Stimulated activated naive CD4-positive, alpha-beta T cell treated with Interleukin-2 at 50 U/mL for 16 hours (primary cell): ENCODE measurements around the gene TMSB4X.
"Not testable (repeated sequence)": the region's sequence is repeated elsewhere in the genome, so short reads cannot be mapped to it uniquely, and the experiment has no call there.

ENCODE experiments used
- DNase-seq: peaks from one replicate; lab custom pipeline; 2025; lab: John Stamatoyannopoulos, UW

The TMSB4X gene

DNA sequence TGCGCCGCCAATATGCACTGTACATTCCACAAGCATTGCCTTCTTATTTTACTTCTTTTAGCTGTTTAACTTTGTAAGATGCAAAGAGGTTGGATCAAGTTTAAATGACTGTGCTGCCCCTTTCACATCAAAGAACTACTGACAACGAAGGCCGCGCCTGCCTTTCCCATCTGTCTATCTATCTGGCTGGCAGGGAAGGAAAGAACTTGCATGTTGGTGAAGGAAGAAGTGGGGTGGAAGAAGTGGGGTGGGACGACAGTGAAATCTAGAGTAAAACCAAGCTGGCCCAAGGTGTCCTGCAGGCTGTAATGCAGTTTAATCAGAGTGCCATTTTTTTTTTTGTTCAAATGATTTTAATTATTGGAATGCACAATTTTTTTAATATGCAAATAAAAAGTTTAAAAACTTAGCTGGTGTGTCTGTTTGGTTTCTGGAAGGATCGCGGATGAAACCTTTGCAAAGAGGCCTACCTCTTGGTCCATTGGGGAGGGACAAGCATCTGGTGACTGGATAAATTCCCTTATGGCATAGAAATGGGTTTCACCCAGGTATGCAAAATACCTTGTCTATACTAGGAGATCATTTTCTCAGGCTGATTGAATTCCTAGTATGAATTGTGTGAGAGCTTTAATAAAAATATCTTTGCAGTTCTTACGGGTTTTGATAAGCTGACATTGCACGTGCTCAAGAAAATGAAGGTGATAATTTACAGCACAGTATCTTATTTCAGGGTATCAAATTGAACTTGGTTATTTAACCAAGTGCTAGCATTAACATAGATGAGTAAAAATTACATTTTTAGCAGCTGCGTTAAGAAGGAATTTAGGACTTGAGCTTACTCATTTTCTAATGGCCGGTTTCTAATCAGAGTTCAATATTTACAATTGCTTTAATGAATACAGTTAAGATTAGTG lies 2.2 kb downstream of the TMSB4X start:
- DNase-seq = not testable (repeated sequence)

DNA sequence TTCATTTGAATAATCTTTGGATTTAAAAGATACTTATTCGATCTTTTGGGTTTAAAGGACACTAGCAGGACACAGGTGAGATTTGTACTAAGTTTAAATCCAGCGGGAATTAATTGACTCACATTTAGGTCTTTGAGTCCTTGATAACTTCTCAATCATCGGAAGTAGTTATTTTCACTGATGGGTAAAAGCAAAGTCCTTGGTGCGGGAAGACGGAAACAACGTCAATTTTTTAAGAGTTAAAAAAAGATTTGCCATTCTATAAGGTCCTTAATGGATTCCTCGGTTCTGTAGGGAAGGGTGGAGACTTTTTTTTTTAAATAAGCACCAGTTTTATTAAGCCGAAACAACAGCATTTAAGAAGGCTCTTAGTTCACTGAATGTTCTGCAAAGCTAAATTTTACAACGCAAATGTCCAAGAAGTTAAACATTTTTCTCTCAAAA lies 2.9 kb downstream of the TMSB4X start:
- no peak for DNase-seq

DNA sequence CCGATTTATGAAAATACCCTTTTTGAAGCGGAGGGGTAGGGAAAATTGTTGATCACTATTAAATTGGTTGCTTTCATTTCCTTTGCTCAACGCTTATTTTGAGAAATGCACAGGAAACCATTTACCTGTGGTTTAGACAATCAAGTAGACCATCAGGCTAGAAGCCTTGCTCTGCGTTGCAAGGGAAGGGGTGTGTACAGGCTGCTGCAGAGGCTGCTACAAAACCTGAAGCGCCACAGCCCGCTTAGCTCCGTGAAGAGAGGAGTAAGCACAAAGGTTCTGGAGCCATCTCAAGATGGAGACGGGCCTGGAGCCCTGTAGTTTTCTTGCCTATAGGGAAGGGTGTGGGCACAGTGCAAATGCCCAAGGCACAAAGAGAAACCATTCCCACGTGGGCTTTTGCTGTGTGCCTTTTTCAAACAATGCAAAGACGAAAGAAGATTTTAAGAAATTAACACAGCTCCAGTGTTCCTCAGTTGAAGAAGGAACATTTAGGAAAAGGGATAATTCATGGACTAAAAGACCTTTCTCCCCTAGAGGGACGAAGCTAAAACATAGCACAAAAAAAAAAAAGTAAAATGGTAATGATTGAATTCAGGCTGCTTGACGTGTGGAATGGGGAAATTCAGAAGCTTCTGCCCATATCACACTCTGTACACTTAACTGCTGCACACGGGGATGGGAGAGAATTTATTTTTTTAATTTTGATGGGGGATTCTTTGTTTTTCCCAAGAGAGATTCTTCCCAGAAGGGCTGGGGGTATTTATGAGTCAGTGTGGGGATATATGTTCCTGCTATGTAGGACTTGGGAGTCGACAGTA lies 3.5 kb downstream of the TMSB4X start:
- peak; percentile 56 for DNase-seq

DNA sequence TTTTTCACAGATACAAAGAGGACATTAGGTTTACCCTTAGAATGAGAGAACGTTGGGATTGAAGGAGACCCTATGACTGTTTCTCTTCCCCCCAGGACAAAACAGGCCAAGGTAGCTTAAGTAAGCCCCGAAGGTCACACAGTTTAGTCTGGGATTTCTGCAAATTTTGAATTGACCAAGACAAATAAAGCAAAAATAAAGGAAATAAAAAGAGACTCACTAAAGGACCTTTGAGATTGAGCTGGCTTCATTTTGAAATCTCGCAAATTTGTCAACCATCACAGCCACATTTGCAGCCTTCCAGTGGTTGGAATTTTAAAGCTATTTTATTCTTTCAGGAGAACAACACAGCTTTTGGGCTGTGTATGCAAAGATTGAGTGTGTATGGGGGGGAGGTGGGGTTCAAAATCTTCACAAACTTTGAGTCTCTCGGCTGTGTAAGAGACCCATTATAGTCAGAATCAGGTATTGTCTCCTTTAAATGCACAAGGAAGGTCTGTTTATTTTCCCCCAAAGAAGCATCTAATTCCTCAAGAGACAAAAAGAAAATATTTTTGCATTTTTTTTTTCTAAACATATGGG lies 4.2 kb downstream of the TMSB4X start:
- DNase-seq = no peak

DNA sequence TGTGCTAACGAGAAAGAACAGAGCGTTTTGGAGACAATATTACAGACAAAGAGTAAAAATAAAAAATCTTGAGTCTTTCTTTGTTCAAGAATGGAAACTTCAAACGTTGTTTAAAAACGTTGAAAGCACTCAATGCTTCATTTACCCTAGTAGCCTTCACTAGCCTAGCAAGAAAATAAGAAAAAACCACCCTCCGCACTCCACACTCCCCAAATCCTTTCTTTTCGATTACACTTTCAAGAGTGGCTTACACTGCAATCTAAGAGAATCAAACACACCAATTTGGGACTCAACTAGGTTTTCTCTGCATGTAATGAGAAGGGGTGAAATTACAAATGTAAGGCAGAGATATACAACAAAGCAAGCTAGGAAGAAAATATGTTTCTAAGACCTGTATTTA lies 4.7 kb downstream of the TMSB4X start:
- no peak for DNase-seq

DNA sequence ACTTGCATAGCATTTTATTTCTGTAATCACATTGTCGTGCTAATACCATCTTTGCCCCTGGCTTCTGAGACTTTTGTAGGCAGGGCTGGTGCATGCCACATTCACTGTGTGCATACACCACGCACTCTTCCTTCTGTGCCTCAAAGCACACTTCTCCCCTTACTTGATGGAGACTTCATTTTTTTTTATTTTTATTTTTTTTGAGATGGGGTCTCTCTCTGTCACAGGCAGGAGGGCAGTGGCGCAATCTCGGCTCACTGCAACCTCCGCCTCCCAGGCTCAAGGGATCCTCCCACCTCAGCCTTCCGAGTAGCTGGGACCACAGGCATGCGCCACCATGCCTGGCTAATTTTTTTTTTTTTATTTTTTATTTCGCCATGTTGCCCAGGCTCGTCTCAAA lies 5.1 kb downstream of the TMSB4X start:
- not testable (repeated sequence) for DNase-seq

DNA sequence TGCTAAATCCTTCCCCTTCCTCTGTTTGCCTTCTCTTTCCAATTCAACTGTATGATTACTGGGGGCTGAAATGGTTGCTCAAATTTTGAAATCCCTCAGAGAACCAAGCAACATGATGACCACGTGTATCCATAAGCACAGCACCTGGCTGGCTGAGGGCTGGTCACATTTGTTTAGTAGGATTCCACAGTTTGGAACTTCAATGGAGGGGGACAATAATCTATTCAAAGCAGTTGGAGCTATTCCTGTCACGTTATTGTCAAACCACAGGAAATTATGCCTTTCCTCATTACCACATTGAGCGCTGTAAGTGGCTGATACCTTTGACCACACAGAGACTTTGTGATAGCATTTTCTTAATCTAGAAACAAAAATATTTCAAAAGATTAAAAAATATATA lies 7.0 kb downstream of the TMSB4X start:
- DNase-seq = no peak

DNA sequence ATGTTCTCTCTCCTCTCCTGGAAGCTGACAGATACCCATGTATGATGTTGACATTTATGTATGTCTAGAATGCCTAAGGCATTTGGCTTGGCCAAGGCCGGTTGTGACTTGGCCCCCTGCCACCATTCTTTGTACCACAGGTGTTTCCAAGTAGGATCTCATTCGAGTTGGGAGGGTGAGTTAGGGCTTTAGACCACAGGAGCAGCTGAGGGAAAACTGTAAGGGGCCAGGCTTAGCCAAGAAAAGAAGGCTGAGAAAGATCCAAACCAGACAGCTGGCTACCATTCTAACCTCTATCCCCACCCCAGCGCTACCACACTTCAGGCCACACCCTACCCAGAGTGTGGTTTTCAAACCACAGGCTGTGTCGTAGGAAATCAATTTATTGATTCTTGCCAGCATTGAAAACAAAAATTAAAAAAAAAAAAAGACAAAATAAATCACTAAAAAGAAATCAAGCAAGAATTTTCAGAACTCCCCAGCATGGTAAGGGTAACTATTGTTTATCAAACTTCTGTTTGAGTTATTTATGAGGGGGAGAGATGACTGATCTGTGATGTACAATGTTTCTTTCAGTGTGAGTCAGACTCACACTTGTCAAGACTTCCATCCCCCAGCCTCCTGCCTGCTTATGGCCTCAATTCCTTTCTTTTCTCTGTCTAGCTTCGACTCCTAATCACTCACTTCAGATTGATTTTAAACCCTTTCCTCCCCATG lies 9.9 kb downstream of the TMSB4X start:
- peak; percentile 16 for DNase-seq

DNA sequence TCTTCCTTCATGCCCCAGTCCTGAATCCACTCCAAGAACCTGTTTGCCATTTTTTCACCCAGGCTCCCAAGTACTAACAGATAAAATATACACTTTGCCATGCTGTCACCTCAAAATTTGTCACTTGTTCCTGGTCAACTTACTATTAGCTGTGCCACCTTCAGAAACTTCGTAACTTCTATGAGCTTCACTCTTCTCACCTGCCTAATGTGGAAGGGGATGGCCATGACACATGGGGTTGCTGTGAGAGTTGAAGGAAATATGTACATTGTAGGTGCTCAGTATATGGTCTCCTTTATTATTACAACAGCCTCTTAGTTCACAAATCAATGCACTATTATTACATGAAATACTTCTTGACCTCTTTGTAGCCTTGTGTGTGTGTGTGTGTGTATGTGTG lies 10.4 kb downstream of the TMSB4X start:
- no peak for DNase-seq

DNA sequence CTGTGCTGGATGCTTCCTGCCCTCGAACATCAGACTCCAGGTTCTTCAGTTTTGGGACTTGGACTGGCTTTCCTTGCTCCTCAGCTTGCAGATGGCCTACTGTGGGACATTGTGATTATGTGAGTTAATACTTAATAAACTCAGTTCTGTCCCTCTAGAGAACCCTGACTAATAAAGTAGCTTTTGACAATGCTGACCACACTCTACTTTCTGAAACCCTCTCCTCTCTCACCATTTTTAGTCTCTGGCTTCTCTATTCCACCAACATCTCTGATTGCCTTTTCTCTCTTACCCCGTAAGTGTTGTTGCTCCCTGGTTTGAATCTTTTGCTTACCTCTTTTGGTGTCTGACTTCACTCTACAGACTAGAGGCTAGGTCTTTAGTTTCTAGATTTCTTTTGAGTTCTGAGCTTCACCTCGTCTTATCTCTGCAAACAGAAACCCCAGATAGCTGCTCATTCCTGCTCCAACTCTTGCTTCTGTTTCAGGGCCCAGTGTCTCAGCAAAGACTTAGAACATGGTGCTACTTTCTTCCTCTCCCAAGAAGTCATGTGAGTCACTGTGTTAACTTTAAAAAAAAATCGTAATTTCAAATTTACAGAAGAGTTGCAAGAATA lies 11.4 kb downstream of the TMSB4X start:
- DNase-seq = no peak

DNA sequence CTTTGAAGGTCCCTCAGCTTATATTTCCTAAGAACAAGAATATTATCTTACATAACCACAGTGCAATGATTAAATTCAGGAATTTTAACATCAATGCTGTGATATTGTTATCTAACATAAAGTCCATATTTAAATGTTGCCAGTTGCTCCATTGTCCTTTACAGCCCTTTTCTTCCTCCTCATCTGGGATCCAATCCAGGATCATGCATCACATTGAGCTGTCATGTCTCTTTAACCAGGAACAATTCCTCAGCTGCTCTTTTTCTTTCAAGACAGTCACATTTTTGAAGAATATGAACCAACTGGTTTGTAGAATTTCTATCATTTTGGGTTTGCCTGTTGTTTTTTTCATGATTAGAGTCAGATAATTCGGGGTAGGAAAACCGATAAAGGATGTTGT lies 12.0 kb downstream of the TMSB4X start:
- no peak for DNase-seq

DNA sequence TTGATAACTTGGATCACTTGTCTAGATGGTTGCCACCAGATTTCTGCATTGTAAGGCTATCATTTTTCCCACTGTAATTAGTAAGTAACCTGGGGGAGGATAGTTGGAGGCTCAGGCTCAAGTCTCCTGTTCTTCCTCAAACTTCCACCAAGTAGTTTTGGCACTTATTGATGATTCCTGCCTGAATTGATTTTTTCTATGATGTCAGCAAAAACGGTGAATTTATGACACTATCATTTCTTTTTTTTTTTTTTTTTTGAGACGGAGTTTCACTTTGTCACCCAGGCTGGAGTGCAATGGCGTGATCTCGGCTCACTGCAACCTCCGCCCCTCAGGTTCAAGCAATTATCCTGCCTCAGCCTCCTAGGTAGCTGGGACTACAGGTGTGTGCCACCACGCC lies 12.4 kb downstream of the TMSB4X start:
- DNase-seq = no peak

DNA sequence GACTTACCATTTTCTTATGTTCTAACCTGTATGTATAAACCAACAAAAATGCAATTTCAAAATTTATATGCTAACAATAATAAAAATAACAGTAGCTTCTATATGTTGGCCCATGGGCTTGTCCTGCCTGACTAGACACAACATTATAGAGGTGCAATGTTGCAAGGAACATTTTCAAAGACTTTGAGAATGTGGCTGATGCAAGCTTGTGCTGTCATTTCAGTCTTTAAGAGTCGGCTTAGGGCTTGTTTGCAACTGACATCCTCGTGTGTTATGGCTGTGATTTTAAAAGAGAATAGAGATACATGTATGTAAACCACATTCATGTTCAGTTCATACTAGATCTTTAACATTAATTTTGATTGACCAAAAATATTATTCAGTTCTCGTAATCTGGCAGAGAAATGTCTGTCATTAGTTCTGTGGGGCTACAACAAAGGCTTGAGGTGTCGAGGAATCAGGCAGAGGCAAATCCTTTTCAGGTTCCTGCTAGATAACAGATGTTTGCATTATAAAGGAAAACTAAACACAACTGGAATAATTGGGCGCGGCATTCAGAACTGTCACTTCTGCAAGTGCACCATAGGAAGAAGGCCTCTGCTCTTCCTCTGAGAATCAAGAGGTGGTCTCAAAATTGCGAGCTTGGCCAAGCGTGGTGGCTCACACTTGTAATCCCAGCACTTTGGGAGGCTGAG lies 13.1 kb downstream of the TMSB4X start:
- no peak for DNase-seq

DNA sequence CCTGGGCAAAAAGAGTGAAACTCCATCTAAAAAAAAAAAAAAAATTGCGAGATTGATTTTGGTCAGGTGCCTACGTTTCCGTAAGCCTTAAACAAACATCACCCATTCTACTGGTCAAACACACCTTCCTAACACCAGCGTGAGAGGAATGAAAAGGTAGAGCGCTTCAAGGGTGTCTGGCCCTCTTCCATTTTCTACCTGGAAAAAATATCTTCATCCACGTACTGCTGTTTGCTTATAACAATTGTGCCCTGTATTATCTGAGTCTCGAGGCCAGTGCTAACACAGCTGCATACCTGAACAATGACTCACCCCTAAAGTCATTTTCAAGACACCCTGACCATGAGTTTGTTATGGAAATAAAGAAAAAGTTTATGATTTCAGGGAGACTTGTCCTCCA lies 13.9 kb downstream of the TMSB4X start:
- DNase-seq = no peak

DNA sequence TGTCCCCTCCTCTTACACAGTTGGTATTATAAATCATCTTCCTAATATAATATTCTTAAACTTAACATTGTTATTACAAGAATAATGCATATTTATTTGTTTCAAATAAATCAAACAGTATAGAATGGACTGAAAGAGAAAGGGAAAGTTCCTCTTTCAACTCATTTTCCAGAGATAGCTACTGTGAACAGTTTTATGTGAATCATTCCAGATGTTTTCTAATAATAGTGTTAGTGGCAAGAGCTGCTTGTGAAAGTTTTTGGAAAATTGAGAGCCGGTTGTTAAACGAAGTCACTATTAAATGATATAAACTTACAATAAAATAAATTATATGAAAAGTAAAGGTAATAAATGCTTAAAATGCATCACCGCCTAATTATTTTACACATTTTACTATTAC lies 14.6 kb downstream of the TMSB4X start:
- DNase-seq = no peak

DNA sequence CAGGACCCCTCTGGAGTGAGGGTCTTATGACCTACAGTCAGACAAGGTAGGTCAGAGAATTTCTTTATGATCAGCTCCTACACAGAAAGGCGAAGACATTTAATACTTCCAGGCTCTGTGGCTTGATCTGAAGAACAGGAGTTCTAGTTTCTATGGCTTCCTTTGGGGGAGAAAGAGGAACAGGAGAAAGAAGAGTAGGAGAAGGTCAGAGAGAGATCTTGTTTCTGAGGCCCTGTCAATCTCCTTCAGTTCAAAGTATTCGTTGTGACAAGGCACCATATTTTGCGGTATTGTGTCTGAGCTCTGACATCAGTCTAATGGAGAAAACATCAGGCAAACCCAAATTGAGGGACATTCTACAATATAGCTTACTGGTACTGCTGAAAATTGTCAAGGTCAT lies 16.7 kb downstream of the TMSB4X start:
- no peak for DNase-seq

DNA sequence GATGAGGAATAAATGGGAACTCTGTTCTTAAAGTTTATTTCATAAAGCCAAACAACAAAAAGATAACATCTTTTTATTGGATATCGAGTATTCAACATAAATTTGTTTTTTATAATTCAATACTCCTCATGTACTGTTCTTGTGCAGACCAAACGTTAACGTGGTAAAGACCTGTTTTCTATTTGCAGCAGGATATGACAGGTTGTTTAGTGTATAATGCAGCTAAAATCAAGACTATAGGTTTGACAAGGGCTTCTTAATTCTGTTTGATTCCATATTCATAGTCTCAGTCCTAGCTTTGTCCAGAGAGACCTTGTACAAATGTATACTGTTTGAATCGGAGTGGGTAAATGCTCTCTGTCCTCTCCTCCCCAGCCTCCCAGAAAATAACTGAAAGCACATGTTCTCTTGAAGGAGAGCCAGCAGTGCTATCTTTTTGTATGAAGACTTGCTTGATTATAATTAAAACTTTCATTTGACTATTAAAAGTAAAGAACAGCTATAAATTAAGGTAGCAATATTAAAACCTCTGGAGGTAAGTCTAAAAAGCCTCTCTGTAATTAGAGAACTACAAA lies 17.7 kb downstream of the TMSB4X start:
- no peak for DNase-seq

DNA sequence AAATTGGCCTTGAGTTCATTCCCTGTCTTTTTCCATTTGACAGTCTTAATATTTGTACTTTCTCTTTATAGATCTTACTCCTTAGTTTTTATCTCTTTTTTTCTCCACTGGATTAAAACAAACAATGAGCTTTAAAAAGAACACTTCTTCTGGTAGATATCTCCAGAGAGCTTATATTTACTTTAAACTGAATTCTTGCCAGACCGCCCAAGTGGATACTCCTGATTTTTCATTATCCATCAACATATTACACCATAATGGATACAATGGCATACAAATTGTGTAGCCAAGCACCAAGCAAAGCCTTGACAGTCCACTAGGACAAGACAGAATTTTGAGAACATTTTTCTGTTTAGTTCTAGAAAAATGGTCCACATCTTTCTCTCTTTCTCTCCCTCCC lies 18.9 kb downstream of the TMSB4X start:
- DNase-seq = no peak

DNA sequence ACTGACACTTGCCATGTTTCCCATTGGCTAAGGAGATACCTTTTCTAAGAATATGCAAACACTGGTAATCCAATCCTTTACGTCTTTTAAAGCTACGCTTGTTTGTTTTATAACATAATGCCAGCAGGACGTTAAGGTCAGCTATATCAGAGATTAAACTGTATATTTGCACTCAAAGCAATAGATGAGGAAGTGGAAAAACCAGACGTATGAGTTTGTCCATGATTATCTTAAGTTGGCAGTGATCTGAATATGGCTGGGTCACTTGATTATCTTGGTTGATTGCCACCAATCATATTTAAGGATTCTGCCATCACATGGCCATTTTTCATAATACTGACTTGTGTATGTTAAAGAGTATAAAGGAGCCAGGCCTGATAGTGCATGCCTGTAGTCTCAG lies 19.4 kb downstream of the TMSB4X start:
- DNase-seq = no peak

DNA sequence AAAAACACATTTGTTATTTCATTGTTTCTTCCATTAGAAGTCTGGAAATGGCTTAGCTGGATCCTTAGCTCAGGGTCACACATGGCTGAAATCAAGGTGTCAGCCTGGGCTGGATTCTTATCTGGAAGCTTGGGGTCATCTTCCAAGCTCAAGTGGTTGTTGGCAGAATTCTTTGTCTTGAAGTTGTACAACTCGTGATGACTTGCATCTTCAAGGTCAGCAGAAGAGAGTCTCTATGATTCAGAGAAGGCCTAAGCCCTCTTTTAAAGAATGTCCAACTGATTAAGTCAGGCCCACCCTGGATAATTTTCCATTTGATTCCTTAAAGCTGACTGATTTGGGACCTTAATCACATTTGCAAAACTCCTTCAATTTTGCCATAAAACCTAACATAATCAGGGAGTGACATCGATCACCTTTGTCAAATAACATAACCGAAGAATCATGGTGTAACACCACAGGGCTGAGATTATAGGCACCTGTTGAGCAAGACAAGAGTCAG lies 22.1 kb downstream of the TMSB4X start:
- DNase-seq = no peak
